Left hindlimb (tissue), 1 donor: ENCODE results near the gene NPIPB8.
"Not testable (repeated sequence)": the region's sequence is repeated elsewhere in the genome, so short reads cannot be mapped to it uniquely, and the experiment has no call there.

Source experiments
- DNase-seq: peaks from one replicate; pipeline ENCODE4 v3.0.0-alpha.2; 2018

The NPIPB8 gene

DNA sequence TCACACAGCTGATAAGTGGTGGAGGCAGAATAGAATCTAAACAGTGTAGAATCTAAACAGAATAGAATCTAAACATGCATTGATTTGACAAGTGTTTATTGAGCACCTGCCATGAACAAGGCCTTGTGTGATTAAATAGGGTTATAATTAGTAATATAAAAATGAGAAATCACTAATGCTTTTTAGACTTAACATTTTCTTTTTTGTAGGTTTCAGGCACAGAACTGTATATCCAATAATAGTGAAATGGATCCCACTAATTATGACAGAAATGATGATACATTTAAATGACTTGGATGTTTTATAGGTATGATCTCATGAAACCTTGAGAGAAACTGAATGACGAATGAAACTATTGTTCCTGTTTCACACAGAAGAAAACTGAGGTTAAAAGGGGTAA, at the start of gene NPIPB8:
Gene NPIPB8 (plus strand): TSS at position 301 of the 400 bp plus-strand sequence. CDS start 296 bp downstream, outside the sequence.
- DNase-seq = not testable (repeated sequence)

DNA sequence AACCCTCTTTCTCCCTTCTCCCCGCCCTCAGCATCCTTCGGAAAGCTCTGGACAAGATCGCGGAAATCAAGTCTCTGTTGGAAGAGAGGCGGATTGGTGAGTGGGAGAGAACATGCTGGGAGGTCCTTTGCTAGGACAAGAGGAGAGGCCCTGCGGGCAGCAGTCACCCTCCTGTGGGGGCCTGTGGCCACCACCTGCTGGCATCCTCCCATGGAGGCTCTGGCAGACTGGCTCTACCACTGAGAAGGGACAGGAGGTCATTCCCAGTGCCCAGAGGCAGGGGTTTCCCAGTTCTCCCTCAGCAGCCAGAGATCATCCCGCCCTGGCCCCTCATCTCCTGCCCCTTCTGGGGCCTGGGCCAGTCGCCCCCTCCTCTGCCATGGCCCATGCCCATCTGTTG, 48.8 kb upstream of the NPIPB8 start:
- no peak for DNase-seq

DNA sequence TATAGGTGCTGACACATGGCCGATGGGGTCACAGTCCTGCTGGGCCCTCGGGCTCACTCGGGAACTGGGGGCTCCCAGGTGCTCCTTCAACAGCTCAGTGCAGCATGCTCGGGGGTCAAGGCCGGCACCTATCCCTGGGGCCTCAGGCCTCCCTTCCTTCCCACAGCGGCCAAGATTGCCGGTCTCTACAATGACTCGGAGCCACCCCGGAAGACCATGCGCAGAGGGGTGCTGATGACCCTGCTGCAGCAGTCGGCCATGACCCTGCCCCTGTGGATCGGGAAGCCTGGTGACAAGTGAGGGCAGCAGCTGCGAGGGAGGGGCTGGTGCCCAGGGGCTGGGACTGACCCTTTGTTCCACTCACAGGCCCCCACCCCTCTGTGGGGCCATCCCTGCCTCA, 47.9 kb upstream of the NPIPB8 start:
- DNase-seq = no peak

DNA sequence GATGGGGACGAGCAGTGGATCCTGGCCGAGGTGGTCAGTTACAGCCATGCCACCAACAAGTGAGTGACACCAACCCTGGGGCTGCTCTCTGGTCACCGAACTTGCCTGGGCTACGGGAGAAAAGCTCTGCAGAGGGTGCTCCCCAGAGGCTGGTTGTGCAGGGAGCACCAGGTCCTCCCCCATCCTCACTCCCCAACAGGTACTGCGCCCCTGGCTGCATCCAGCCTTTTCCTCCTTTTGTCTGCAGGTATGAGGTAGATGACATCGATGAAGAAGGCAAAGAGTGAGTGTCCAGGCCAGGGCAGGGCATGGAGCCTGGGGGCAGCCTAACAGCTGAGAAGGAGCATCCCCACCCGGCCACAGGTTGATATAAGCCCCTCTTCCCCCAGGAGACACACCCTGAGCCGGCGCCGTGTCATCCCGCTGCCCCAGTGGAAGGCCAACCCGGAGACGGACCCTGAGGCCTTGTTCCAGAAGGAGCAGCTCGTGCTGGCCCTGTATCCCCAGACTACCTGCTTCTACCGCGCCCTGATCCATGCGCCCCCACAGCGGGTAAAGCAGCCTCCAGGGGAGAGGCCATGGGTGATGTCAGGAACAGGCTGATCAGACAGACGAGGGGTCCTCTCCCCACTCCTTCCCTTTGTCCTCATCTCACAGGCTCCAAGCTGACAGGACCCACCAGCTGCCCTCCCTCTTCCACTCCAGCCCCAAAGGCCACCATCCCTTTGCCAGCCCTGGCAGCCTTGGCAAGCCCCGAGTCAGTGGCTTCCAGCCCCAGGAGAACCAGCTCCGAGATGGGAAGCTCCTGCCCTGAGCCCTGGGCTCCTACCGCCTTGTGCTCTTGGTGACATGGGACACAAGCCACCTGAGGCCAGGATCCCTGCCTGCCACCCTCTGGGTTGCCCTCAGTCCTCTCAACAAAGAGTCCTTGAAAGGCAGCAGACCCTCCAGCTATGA, 47.2 kb upstream of the NPIPB8 start:
- no peak for DNase-seq

DNA sequence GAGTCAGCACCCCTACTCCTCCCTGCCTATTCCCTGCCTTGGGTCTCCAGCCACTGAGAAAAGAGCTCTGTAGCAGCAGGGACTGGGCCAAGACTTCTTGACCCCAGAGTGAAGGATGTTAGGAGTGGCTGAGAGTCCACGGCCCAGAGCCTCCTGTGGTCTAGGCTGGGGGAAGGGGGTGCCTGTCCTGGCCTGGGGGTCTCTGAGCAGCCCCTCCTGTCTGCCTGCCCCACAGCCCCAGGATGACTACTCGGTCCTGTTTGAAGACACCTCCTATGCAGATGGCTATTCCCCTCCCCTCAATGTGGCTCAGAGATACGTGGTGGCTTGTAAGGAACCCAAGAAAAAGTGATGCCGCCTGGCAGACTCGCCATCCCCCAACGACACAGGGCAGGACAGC, 46.5 kb upstream of the NPIPB8 start:
- no peak for DNase-seq

DNA sequence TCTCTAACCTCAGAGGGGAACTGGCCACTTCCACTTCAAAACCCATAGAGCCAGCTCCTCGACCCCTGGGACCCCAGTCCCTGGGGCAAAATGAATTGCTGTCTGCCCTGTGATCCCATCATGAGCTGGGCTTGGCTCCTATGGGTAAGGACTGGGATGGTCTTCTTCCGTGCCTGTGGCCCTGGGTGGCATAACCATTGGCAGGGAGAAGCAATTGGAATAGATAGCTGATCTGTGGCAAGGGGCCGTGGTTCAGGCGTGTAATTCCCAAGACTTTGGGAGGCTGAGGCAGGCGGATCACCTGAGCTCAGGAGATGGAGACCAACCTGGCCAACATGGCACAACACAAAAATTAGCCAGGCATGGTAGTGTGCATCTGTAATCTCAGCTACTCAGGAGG, 45.4 kb upstream of the NPIPB8 start:
- no peak for DNase-seq

DNA sequence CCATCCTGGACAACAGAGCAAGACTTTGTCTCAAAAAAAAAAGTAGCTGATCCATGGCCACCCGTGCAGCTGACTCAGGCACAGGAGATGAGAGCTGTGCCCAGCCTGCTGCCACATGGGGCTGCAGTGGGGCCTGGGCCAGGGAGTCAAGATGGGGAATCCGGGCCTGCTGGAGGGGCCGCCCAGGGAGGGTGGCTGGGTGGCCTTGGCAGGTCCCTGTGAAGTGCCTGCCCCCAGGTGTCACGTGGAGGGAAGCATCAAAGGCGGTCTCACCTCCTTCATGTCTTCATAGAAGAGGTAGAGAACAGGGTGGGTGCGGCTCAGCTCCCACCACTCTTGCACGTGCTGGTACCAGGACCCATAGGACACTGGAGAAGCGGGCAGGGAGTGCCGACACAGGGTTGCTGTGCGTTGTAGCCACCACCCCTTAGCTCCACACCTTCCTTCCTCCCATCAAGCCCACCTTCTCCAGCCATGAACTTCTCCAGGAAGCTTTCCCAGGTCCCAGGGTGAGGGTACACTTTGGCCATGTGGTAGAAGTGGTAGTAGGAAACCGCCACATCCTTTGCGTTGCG, 44.8 kb upstream of the NPIPB8 start:
- DNase-seq = no peak

DNA sequence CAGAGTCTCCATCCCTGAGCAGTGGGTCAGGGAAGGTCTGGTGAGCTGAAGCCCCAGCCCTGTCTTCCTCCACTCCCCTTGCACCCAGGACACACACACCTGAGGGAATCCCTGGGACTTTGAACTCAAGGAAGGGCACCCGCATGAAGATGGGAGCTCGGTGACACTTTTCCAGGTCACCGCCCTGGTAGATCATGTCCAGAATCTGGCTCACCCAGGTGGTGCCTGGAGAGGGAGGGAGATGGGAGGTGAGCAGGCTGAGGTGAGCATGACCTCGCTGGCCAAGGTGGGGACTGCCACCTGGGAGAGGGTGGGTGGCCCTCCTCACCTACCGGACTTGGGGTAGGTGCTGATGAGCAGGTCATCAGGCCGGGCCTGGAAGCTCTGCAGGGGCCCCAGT, 42.4 kb upstream of the NPIPB8 start:
- not testable (repeated sequence) for DNase-seq

DNA sequence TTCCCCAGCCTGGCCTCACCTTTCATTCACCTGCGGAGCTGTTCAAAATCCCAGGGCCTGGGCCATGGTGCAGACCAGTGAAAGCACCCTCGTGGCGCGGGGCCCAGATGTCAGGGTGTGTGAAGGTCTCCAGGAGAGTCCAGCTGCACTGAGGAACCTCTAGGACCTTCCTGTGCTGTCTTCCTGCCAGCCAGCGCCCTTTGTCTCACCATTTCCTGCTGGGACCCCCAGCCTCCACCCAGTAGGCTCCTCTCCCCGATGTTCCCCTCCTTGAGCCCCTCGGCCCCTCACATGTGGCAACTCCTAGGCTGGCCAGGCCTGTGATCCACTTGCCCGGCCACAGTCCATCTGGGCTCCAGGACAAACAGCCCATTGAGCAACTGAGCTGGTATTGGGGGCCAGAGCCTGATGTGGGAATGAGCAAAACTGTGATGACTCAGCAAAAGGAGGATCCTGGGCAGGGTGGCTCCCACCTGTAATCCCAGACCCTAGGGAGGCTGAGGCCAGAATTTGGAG, 41.7 kb upstream of the NPIPB8 start:
- no peak for DNase-seq

DNA sequence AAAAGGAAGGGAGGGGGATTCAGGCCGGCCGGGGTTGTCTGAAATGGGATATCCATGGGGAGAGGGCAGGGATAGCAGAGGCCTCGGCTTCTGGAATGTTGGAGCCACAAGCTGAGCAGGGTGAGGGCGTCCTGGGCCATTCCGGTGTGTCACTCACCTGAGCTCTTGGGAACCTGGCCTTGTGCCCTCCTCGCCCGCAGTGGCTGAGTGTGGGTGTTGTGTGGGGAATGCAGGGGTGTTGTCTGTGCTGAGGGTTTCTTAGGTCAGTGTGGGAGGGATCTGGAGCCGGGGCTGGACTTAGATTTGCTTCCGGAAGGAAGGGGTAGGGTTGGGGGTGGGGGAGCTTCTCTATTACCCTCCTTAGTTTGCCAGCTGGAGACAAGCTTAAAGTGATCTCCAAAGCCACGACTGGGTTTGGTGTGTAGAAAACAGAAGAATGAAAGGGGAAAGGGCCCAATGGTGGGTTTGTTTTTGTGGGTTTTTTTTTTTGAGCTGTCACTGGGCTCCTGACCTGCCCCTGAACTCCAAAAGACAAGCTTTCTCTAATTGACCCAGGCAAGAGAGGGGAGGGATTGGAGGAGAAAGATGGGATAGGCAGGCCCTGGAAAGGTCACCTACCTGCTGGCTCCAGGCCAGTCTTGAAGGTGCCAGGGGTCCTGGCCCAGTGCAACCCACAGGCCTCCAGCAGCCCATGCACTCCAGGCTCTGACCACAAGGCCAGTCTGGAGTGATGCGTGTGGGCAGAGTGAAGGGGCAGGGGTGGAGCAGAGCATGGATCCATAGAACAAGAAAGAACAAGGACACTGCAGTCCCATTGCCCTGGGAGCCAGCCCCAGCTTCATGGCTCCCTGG, 40.8 kb upstream of the NPIPB8 start, which contains the start of gene SULT1A2:
Gene SULT1A2 (minus strand): TSS at position 211 of the 852 bp plus-strand sequence. CDS start 1,120 bp downstream, outside the sequence.
- DNase-seq = no peak

DNA sequence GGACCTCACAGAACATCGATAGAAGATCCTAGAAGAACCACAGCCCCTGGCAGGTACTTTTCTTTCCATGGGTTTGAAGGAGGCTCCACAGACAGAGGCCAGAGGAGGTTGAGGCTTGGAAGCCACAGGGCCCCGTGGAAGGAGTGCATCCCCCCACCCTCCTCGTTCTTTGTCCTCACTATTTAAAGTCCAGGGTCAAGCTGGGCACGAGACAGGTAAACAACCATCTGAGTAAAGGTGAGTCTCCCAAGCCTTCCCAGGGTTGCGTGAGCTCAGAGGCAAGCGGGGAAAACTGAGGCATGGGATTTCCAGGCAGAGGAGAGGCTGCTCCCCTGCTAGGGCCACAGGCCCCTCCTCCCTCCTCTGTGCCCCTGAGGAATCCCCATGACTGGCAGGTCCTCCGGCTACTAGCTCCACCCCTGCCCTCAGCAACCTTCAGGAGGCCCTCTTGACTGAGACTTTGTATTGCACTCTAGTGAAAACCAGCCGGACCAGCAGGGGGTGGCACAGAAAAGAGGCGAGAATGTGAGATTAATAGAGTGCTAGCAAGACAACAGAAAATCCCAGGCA, 40.1 kb upstream of the NPIPB8 start:
- DNase-seq = no peak

DNA sequence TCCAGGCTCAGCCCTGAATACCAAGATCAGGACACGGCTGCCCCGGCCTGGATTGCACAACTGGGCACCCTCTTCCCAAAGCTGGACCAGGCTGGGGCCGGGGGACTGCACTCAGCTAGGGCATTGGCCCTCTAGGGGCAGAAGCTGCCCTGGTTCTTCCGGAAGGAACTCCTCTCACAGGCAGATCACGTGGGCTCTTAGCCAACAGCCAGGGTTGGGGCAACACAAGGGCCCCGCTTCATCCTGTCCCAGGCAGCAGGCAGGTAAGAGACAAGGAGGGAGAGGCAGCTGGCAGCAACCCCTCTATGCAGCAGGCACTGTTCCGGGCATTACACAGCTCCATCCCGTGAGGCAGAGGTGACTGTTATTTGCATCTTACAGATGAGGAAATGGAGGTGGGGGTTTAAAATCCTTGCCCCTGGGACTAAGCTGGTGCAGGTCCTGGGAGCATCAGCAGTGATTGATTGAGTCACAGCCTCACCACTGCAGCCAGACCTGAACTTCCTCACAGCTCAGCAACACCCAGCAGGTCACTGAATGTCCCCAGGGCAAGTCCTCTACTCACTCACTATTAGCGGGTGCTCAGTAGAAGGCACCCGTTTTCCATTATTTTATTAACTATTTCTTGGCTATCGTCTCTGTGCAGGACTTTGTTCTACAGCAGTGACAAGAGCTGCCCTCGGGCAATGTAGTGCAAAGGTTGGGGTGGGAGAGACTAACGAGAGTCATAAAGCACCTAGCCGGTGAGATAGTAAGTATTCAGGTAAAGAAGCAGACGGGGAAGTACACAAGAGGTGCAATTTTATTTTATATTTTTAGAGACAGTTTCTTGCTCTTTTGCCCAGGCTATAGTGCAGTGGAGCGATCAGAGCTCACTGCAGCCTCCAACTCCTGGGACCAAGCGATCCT, 38.2 kb upstream of the NPIPB8 start:
- DNase-seq = not testable (repeated sequence)

DNA sequence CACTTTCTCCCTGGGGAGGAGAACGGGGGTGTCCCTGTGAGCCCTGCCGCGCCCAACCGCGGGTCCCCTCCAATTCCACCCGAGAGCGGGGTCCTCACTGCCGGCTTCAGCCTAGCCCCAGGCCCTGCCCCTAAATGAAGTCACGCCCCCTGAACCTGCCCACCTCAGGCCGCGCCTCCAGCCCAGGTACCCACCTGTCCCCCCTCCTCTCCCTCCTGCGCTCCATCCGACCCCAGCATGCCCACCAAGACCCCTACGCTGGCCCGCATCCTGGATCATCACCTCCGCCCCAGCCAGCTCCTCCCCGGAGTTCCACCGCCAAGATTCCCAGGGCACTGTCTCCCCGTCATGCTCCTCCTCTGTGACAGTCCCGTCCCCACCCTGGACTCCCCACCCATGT, 36.9 kb upstream of the NPIPB8 start:
- not testable (repeated sequence) for DNase-seq

DNA sequence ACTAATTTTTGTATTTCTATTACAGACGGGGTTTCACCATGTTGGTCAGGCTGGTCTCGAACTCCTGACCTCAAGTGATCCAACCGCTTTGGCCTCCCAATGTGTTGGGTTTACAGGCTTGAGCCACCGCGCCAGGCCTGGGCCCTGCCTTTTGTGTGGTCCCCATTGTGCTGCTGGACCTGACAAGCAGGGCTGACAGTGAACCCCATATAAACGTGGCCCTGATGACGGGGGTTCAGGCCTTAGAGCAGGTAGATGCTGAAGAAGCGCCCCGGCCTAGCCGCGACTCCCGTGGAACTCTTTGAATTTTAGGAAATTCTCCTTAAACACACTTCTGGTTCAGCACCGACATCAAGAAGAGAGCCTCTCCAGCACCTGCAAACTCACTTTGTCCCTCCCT, 36.3 kb upstream of the NPIPB8 start:
- DNase-seq = not testable (repeated sequence)

DNA sequence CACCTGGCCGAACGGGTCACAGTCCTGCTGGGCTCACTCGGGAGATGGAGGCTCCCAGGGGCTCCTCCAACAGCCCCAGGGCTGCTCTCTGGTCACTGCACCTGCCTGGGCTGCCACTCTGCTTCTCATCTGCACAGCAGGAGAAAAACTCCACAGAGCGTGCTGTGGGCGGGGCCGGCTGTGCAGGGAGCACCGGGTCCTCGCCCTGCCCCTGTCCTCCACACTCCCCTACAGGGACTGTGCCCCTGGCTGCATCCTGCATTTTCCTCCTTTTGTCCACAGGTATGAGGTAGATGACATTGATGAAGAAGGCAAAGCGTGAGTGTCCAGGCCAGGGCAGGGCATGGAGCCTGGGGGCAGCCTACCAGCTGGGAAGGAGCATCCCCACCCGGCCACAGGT, 35.8 kb upstream of the NPIPB8 start:
- not testable (repeated sequence) for DNase-seq

DNA sequence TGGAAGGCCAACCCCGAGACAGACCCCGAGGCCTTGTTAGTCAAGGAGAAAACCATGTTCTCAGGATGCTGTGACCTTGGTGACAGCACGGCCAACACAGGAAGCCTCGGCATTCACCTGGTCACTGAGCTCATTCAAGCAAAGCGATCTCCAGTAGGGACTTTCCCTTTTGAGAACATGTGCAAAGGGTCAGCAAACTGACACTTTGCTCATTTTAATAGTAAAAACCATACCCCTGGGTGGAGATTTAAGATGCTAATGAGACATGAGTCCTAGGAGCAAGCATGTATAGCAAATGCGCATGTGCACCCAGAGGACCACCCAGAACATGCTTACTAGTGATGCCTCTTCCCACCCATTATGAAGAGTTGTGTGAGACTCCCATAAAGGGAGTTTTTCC, 35.3 kb upstream of the NPIPB8 start:
- DNase-seq = no peak

DNA sequence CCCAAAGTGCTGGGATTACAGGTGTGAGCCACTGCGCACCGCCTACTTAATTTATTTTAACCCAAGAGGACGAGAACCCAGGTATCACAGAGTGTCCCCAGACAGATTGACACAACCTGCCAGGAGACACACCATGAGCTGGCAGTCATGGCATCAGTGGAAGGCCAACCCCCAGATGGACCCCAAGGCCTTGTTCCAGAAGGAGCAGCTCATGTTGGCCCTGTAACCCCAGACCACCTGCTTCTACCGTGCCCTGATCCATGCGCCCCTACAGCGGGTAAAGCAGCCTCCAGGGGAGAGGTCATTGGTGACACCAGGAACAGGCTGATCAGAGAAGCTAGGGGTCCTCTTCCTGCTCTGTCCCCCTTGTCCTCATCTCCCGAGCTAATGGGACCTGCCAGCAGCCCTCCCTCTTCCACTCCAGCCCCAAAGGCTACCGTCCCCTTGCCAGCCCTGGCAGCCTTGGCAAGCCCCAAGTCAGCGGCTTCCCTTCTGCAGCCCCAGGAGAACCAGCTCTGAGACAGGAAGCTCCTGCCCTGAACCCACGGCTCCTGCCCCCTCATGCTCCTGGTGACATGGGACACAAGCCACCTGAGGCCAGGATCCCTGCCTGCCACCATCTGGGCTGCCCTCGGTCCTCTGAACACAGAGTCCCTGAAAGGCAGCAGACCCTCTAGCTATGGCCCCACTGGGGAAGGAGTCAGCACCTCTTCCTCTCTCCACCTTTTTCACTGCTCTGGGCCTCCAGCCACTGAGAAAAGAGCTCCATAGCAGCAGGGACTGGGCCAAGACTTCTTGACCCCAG, 34.3 kb upstream of the NPIPB8 start:
- DNase-seq = no peak

DNA sequence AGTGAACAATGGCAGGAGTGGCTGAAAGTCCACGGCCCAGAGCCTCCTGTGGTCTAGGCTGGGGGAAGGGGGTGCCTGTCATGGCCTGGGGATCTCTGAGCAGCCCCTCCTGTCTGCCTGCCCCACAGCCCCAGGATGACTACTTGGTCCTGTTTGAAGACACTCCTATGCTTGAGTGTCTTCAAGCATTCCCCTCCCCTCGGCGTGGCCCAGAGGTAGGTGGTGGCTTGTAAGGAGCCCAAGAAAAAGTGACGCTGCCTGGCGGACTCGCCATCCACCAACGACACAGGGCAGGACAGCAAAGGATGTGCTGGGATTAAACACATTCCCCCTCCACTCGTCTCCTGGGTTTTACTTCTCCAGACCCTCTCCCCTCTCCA, 33.7 kb upstream of the NPIPB8 start:
- no peak for DNase-seq

DNA sequence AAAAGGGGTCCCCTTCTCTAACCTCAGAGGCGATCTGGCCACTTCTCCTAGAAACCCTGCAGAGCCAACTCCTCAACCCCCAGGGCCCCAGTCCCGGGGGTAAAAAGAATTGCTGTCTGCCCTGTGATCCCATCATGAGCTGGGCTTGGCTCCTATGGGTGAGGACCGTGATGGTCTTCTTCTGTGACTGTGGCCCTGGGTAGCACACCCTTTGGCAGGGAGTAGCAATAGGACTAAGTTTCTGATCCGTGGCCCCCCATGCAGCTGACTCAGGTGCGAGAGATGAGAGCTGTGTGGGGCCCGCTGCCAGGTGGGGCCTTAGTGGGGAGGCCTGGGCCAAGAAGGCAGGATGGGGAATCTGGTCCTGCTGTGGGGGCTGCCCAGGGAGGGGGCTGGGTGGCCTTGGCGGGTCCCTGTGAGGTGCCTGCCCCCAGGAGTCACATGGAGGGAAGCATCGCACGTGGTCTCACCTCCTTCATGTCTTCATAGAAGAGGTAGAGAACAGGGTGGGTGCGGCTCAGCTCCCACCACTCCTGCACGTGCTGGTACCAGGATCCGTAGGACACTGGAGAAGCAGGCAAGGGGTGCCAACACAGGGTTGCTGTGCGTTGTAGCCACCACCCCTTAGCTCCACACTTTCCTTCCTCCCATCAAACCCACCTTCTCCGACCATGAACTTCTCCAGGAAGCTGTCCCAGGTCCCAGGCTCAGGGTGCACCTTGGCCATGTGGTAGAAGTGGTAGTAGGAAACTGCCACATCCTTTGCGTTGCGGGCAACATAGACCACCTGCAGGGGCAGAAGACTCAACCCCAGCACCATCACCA, 31.4 kb upstream of the NPIPB8 start:
- no peak for DNase-seq
